Endodermal cell (in vitro differentiated cells): ENCODE results near the gene HEXIM1. TPM values are rescaled to one million over a fixed set of nuclear protein-coding genes. Genes with fewer than 3 reads are reported as not detected.

Source experiments
- DNase-seq: peaks from one replicate; pipeline ENCODE4 v3.0.0-alpha.2; 2017
- H3K27ac ChIP-seq: 2 replicates; pipeline ENCODE4 v1.5.1; 2013; ENCODE audit warnings: mild to moderate bottlenecking, low read depth, low read length, moderate library complexity
- H3K27me3 ChIP-seq: 2 replicates; pipeline ENCODE4 v1.6.1; 2013; ENCODE audit warnings: mild to moderate bottlenecking, low read length, moderate library complexity; ENCODE audit not compliant: insufficient read depth, control insufficient read depth, poor library complexity, severe bottlenecking
- H3K36me3 ChIP-seq: 2 replicates; pipeline ENCODE4 v1.7.0; 2013; ENCODE audit warnings: mild to moderate bottlenecking, low read length, moderate library complexity; ENCODE audit not compliant: control insufficient read depth, insufficient read depth
- H3K4me1 ChIP-seq: one replicate; pipeline ENCODE4 v1.7.0; 2013; ENCODE audit warnings: low read length; ENCODE audit not compliant: control insufficient read depth, insufficient read depth
- H3K4me3 ChIP-seq: 2 replicates; pipeline ENCODE4 v1.5.1; 2013; ENCODE audit warnings: mild to moderate bottlenecking, low read length, moderate library complexity
- H3K9ac ChIP-seq: 2 replicates; pipeline ENCODE4 v1.6.1; 2013; ENCODE audit warnings: mild to moderate bottlenecking, low read length, moderate library complexity; ENCODE audit not compliant: poor library complexity, severe bottlenecking; ENCODE audit errors: extremely low read depth
- H3K9me3 ChIP-seq: 2 replicates; pipeline ENCODE4 v1.6.1; 2013; ENCODE audit warnings: mild to moderate bottlenecking, low read length, moderate library complexity; ENCODE audit not compliant: control insufficient read depth
- H3K27ac Mint-ChIP-seq: 2 replicates; pipeline ENCODE4 v1.8.0; 2020; ENCODE audit warnings: mixed read lengths
- H3K27me3 Mint-ChIP-seq: 2 replicates; pipeline ENCODE4 v1.8.0; 2021; ENCODE audit warnings: mild to moderate bottlenecking, mixed read lengths; ENCODE audit not compliant: insufficient read depth
- H3K36me3 Mint-ChIP-seq: 2 replicates; pipeline ENCODE4 v1.8.0; 2020; ENCODE audit warnings: low read depth, mixed read lengths
- H3K4me1 Mint-ChIP-seq: 2 replicates; pipeline ENCODE4 v1.8.0; 2020; ENCODE audit warnings: mixed read lengths
- H3K4me3 Mint-ChIP-seq: 2 replicates; pipeline ENCODE4 v1.8.0; 2020; ENCODE audit warnings: mild to moderate bottlenecking, moderate library complexity, mixed read lengths
- H3K9me3 Mint-ChIP-seq: 2 replicates; pipeline ENCODE4 v1.8.0; 2020; ENCODE audit warnings: mild to moderate bottlenecking, mixed read lengths
- WGBS, 2 experiments: methylation state at CpG; one replicate each; pipeline versions ENCODE4 v1.1.5 to v1.1.7; 2013; ENCODE audit warnings: missing lambda C conversion rate in 2 of 2, mixed read lengths in 1 of 2; ENCODE audit not compliant: insufficient coverage in 1 of 2, insufficient read length in 1 of 2; 5-methylcytosine and 5-hydroxymethylcytosine counted together
- total RNA-seq, 2 donors: library from RNA; stranded (reverse); fragmentation: NEBNext Ultra II Directional in 1 of 2; extraction: Animal tissue kit (Norgen Biotek cat#: 25700) in 1 of 2; gene quantifications; 2 replicates in 1 of 2; 3 replicates in 1 of 2; pipeline ENCODE4 v1.2.1, GENCODE V29; 2021
- TF ChIP-seq, protein P1 (sequence below): fragments of 200-600 bp; sonication (generic); conservative IDR thresholded peaks from 2 replicates; pipeline ENCODE4 v1.5.0; 2021; ENCODE audit warnings: antibody characterized with exemption, mild to moderate bottlenecking

HEXIM1 gene
- total RNA-seq, 2 donors from 2014 or later, result 37.0 to 39.2 TPM

DNA sequence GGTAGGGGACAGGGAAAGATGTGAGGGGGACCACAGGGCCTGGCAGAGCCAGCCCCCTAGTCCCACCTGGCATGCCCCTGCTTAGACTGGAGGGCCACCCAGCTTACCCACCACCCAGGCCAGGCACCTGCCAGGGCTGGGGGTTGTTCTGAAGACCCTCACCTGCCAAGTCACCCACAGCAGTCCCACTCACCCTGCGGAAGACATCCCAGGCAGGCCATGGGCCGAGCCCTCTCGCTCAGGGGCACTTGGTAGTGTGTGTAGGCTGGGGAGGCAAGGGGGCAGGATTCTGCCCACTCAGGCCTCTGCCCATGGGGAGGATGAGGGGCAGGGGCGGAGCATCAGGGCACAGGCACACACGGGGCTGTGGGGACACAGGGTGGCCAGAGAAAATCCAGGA is 19.9 kb upstream of the HEXIM1 start:
- no peaks in the 10 kb centered on the region for H3K9me3 Mint-ChIP-seq
- no peak overlapping the region for H3K4me3 Mint-ChIP-seq
- H3K36me3 Mint-ChIP-seq, result peaks cover 2% of the 10 kb centered on the region
- peaks cover 20% of the 10 kb centered on the region for H3K4me1 Mint-ChIP-seq
- no peaks in the 10 kb centered on the region for H3K9me3 ChIP-seq
- H3K27ac Mint-ChIP-seq, result peak overlapping the region; percentile 91
- peaks cover 11% of the 10 kb centered on the region for H3K4me1 ChIP-seq
- no peaks in the 10 kb centered on the region for H3K27me3 ChIP-seq
- H3K27ac ChIP-seq, result no peak overlapping the region
- no peaks in the 10 kb centered on the region for H3K36me3 ChIP-seq
- peak overlapping the region; percentile 42 for H3K9ac ChIP-seq
- no peak for DNase-seq
- no peaks in the 10 kb centered on the region for H3K27me3 Mint-ChIP-seq
- WGBS, 2 experiments, result 98% methylated on average over 4 of the region's 5 CpGs; no CpG with 5 or more reads in 1 of the 2 experiments
- TF ChIP-seq, protein P1, sequence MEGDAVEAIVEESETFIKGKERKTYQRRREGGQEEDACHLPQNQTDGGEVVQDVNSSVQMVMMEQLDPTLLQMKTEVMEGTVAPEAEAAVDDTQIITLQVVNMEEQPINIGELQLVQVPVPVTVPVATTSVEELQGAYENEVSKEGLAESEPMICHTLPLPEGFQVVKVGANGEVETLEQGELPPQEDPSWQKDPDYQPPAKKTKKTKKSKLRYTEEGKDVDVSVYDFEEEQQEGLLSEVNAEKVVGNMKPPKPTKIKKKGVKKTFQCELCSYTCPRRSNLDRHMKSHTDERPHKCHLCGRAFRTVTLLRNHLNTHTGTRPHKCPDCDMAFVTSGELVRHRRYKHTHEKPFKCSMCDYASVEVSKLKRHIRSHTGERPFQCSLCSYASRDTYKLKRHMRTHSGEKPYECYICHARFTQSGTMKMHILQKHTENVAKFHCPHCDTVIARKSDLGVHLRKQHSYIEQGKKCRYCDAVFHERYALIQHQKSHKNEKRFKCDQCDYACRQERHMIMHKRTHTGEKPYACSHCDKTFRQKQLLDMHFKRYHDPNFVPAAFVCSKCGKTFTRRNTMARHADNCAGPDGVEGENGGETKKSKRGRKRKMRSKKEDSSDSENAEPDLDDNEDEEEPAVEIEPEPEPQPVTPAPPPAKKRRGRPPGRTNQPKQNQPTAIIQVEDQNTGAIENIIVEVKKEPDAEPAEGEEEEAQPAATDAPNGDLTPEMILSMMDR, result no peak
- H3K4me3 ChIP-seq, result no peak overlapping the region

GRCh38 chr17:45128989-45129388 is 19.3 kb upstream of the HEXIM1 start:
- peaks cover 11% of the 10 kb centered on the region for H3K4me1 ChIP-seq
- H3K9me3 Mint-ChIP-seq, result no peaks in the 10 kb centered on the region

DNA sequence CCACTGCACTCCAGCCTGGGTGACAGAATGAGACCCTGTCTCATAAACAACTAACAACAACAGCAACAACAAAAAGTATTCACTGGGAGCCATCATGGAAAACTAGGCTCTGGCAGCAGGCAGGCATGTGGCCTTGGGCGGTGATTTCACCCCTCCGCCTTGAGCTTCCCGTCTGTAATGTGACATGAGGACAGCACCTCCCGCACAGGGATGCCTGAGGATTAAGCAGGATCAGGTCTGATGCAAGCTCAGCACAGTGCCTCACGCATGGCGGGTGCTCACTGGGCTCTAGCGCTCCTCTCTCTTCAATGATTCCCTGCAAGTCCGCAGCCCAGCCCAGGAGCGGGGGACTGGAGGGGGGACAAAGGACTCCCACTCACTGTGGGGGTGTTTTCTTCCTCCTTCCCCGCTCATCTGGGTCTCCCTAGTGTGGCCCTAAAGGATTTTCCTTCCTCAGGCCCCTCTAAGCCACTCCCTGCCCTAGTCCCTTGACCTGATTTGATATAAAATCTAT is 18.8 kb upstream of the HEXIM1 start:
- no peaks in the 10 kb centered on the region for H3K27me3 ChIP-seq
- H3K4me1 ChIP-seq, result peaks cover 11% of the 10 kb centered on the region
- Mint-ChIP-seq H3K9me3 (no peaks in the 10 kb centered on the region), H3K4me3 (no peak overlapping the region), H3K27ac (no peak overlapping the region), H3K4me1 (peaks cover 20% of the 10 kb centered on the region), H3K36me3 (peaks cover 2% of the 10 kb centered on the region), H3K27me3 (no peaks in the 10 kb centered on the region)
- no peaks in the 10 kb centered on the region for H3K9me3 ChIP-seq
- WGBS, 2 experiments, result 80 to 86% methylated on average over 4 to 10 of the region's 10 CpGs
- TF ChIP-seq, protein P1, result no peak
- H3K36me3 ChIP-seq, result no peaks in the 10 kb centered on the region
- H3K27ac ChIP-seq, result no peak overlapping the region
- DNase-seq, result peak; percentile 82
- H3K9ac ChIP-seq, result peak overlapping the region; percentile 30
- no peak overlapping the region for H3K4me3 ChIP-seq

More at GRCh38 chr17:45128989-45129388, 19.3 kb upstream of the HEXIM1 start:
- H3K27me3 Mint-ChIP-seq, result no peaks in the 10 kb centered on the region
- H3K4me3 Mint-ChIP-seq, result no peak overlapping the region
- TF ChIP-seq, protein P1, result no peak
- Histone ChIP-seq H3K36me3 (no peaks in the 10 kb centered on the region), H3K27ac (no peak overlapping the region), H3K9ac (no peak overlapping the region), H3K4me3 (no peak overlapping the region), H3K27me3 (no peaks in the 10 kb centered on the region), H3K9me3 (no peaks in the 10 kb centered on the region)
- H3K36me3 Mint-ChIP-seq, result peaks cover 2% of the 10 kb centered on the region
- no peak overlapping the region for H3K27ac Mint-ChIP-seq
- no peak for DNase-seq
- peaks cover 20% of the 10 kb centered on the region for H3K4me1 Mint-ChIP-seq
- WGBS, 2 experiments, result 94 to 100% methylated on average over 2 of the region's 2 CpGs
